NCI-H1092 treated with DMSO at 0.1 percent for 48 hours (cell line): ENCODE results near the gene GRIA1.

Experiments used
- DNase-seq: peaks from one replicate; lab custom pipeline; 2025; lab: John Stamatoyannopoulos, UW

The GRIA1 gene

DNA sequence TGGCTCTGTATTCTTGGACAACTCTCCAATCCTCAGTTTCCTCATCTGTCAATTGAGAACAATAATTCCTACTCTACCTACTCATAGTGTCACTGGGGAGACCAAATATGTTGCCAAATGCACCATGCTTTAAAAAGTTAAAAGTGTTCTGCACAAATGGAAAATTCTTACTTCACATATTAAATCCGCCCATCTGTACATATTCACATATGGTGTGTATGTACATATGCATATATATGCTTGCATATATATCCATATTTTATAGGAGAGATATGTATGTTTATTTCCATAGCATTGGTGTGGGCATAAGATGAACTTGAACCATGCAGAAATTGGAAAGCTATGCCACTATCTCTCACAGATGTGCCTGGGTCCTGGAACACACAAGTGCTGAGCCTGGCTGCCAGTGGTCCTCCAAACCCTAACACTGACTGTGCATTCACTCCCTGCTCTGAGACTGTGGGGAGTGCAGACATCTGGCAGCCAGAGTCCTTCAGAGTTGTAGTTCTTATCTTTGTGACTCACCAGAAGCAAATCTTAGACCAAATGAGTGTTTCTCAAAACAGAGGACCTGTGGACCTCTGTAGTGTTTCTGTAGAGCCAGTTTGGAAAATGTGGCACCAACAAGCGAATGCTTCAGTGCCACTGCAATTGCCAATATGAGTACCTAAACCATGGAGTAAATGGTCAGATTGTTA is 168.7 kb downstream of the GRIA1 start:
- no peak for DNase-seq

GRCh38 chr5:153660919-153661318 is 170.4 kb downstream of the GRIA1 start:
- no peak for DNase-seq

DNA sequence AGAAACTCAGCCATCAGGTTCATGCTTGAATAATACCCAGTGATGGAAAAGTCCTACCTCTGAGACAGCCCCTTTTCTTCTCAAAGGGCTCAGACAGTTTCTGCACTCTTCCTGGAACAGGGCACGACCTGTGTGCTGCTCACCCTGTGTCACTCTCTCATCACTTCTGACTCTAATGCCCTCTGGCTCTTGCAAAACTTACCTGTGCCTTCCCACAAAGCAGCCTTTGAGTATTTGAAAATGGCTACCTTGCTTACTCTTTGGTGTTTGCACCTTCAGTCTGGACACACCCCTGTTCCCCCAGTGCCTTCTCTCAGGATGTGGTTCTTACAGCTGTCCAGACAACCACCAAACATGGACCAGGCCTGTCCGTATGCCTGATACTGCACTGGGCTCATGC is 171.4 kb downstream of the GRIA1 start:
- no peak for DNase-seq

DNA sequence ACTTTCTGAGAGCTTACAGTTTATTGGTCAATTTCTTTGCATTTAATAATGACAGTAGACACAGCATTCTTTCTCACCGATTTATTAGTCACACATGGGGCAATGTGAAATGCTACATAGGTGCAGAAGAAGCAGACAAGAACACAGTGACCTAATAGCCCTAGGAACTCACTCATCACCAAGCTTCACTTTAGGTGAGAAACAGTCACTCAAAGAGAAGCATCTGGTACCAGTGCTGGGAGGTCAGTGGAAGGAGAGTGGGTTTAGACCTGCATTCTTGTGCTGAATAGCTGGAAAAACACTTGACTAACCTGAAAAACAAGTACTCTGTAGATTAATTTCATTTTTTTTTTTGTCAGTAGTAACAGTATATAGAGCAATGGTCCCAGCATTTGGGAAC is 179.6 kb downstream of the GRIA1 start:
- no peak for DNase-seq

- DNase-seq = no peak
Observed at GRCh38 chr5:153671653-153672346, 181.3 kb downstream of the GRIA1 start.

DNA sequence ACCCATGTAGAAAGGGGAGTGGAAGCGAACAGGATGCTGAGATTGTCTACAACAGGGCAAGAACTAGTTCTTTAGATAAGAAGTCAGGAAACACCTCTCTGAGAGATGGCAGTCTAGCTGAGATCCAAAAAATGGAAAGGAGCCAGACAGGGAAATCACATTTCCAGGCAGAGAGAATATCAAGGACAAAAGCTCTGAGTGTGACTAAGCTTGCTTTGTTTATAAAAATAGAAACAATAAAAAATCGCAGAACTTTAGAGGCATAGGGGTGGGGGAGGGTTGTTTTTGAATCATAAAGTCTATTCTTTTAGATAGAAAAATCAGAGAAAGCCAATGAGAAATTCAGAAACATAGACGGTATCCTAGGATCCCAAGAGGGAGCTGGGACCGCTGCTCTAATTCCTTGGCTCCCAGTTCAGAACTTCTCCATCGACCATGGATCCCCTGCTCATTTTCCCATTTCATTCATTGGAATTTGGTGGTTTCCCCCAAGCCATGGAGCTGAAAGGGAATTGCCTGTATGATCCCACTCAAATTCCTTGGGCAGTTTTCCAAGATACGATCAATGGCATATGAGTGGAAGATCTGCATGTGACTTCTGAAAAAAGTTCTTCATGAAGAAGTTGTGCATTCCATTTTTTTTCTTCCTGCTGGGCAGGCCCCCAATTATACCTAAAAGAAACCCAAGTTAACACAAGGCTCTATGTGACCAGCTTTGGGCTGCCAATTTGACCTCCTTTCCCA is 182.0 kb downstream of the GRIA1 start:
- no peak for DNase-seq

- DNase-seq = no peak
Observed at GRCh38 chr5:153674356-153674755, 183.9 kb downstream of the GRIA1 start.

- no peak for DNase-seq
Observed at GRCh38 chr5:153676406-153676805, 185.9 kb downstream of the GRIA1 start.

- no peak for DNase-seq
Observed at GRCh38 chr5:153676821-153677220, 186.4 kb downstream of the GRIA1 start.

GRCh38 chr5:153678617-153679329 is 188.3 kb downstream of the GRIA1 start:
- DNase-seq = no peak

GRCh38 chr5:153690236-153690635 is 199.8 kb downstream of the GRIA1 start:
- DNase-seq = no peak

- DNase-seq = no peak
Observed at GRCh38 chr5:153696256-153696655, 205.8 kb downstream of the GRIA1 start.

GRCh38 chr5:153699035-153699434 is 208.6 kb downstream of the GRIA1 start:
- DNase-seq = no peak

DNA sequence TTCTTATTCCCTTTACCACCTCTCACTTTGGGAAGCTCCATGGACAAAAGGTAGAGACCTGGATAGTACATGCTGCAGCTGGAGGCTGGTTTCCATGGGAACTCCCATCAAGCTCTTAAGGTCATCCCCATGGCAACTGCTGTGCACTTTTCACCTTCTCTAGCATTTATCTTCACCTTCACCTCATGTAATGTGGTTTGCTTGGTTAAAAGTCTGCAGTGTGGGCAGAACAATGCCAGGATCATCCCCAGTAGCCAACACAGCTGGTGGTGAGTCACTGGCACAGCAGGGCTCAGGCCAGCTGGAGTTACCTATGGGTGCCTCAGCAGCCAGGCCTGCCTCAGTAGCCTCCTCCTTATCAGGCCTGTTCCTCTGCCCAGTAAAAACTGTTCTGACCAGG is 210.5 kb downstream of the GRIA1 start:
- no peak for DNase-seq

DNA sequence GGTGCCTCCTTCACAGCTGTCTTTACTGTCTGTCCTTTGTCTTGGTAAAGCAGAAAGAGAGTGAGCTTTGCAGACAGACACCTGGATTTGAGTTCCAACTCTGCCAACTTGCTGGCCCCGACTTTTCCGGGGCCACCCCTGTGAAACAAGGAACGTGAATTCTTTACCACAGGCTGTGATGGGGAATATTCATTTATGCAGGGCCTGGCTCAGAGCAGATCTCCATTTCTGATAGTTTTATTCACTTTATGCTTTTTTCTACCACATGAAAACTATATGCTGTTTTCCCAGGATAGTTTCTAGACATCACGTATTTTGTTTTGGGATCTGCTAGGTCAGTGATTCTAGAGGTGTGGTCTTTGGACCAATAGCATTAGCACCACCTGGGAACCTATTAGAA is 211.8 kb downstream of the GRIA1 start:
- no peak for DNase-seq

GRCh38 chr5:153704110-153704509 is 213.6 kb downstream of the GRIA1 start:
- DNase-seq = no peak

- DNase-seq = no peak
Observed at GRCh38 chr5:153707626-153708025, 217.2 kb downstream of the GRIA1 start.

DNA sequence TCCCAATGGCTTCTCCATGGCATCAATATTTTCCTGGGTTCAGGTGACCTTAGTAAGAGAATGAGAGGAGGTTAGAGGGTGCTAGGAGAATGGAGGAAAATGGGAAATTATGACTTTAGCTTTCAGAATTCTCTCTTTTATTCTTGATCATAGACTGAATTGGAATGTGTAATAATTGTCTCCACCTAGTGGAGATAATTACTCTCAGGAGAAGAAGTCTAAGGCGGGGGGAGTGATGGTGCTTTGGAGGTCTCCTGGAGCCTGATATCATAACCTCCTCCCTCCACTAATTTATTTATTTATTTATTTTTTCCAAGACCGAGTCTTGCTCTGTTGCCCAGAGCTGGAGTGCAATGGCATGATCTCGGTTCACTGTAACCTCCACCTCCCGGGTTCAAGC is 221.3 kb downstream of the GRIA1 start:
- DNase-seq = no peak

- DNase-seq = no peak
Observed at GRCh38 chr5:153712946-153713345, 222.5 kb downstream of the GRIA1 start.

GRCh38 chr5:153713943-153714342 is 223.5 kb downstream of the GRIA1 start:
- no peak for DNase-seq

GRCh38 chr5:153714798-153715197 is 224.3 kb downstream of the GRIA1 start:
- DNase-seq = no peak

DNA sequence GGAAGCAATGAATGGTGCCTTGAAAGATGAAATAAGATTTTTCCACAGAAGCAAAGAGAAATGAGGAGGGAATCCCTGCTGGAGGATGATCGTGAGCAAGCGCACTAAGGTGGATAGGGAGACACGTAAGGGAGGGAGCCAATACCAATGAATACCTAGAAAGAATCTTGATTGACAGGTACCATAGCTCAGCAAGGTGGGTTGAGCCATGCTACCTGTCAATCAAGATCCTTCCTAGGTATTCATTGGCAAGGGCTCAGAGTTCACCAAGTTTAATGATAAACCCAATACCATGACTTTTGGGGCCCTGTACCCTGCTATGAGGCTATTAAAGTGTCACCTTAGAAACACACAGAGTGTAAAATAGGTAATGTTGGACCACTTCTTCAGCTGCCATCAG is 226.8 kb downstream of the GRIA1 start:
- no peak for DNase-seq

DNA sequence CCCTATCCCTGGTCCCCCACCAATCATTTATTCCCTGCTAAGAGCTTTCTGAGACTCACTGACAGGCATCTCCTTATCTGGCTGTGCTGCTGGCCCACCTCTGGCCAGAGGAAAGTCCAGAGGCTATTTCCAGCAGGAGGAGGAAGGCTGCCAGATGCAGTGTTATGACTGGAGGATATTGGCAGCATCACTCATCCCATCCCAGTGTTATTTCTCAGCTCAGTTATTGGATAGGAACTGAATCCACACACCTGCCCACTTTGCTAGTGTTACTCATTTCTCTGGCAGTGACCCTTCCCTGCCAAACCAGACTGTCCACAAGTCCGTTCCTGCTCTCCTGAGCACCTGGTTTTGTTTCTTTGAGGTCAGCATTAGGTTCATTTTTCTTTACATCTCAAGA is 228.2 kb downstream of the GRIA1 start:
- no peak for DNase-seq
